GM12872 (cell line): ENCODE data around the gene HHLA2.

Source experiments
- TF ChIP-seq, protein P1 (sequence below): IDR thresholded peaks from 3 replicates; pipeline ENCODE4 v1.5.1; 2011; ENCODE audit warnings: low read depth, mild to moderate bottlenecking, low read length, moderate library complexity; ENCODE audit not compliant: insufficient read depth

HHLA2 gene

DNA sequence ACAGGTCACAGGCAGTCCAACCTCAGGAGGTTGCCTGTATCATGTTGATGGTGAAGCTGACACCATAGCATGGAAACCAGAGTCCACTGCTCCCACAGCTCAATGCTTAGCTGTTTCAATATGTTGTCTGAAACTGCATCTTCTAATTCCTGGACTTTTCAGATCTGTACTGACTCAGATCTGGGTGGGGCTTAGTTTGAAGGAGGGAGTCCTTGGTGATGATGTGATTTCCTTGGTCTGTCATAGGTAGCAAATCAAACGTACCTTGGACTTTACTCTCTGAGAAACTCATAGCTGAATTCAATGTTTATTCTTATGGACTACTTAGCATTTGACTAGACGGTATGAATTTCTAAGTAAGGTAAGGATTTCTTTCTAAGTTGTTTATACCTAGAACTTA is at the start of gene HHLA2:
Gene HHLA2, plus strand, starts transcription at position 310 of the 400 bp plus-strand sequence. CDS start 55,266 bp downstream, outside the sequence.
- TF ChIP-seq, protein P1, sequence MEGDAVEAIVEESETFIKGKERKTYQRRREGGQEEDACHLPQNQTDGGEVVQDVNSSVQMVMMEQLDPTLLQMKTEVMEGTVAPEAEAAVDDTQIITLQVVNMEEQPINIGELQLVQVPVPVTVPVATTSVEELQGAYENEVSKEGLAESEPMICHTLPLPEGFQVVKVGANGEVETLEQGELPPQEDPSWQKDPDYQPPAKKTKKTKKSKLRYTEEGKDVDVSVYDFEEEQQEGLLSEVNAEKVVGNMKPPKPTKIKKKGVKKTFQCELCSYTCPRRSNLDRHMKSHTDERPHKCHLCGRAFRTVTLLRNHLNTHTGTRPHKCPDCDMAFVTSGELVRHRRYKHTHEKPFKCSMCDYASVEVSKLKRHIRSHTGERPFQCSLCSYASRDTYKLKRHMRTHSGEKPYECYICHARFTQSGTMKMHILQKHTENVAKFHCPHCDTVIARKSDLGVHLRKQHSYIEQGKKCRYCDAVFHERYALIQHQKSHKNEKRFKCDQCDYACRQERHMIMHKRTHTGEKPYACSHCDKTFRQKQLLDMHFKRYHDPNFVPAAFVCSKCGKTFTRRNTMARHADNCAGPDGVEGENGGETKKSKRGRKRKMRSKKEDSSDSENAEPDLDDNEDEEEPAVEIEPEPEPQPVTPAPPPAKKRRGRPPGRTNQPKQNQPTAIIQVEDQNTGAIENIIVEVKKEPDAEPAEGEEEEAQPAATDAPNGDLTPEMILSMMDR, result no peak

GRCh38 chr3:108250626-108251025 is 45.7 kb upstream of the HHLA2 start:
- TF ChIP-seq, protein P1, result no peak

DNA sequence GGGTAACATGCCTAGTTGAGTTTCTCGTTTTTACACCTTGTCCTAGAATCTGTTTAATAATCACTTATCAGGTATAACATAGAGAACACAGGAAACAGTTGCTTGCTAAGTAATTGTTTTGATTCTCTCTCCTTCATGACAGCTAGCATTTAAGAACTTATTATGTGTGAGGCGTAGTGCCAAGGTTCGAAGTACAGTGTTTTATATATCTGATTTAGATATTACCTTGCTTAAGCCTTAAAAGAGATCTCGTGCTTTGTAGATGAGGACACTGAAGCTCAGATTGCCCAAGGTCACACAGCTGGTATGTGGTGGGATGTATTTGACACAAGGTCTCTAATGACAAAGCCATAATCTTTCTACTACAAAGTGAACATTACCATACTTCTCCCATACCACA is 45.1 kb upstream of the HHLA2 start:
- TF ChIP-seq, protein P1, result no peak

- TF ChIP-seq, protein P1, result no peak
Observed at GRCh38 chr3:108251844-108252243, 44.5 kb upstream of the HHLA2 start.

DNA sequence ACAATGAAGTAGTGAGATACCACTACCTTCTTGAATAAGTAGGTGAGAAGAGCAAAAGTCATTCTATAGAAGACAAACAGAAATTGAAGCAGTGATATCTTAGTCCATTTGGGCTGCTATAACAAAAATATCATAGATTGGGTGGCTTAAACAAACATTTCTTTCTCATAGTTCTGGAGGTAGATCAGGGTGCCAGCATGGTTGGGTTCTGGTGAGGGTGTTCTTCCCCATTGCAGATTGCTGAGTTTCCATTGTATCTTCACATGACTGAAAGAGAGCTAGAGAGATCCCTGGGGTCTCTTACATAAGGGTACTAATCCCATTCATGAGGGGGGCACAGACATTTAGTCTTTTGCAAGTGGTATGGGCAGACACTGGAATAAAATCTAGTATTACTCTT is 41.2 kb upstream of the HHLA2 start:
- TF ChIP-seq, protein P1, result no peak

- TF ChIP-seq, protein P1, result no peak
Observed at GRCh38 chr3:108271626-108272025, 24.7 kb upstream of the HHLA2 start.

DNA sequence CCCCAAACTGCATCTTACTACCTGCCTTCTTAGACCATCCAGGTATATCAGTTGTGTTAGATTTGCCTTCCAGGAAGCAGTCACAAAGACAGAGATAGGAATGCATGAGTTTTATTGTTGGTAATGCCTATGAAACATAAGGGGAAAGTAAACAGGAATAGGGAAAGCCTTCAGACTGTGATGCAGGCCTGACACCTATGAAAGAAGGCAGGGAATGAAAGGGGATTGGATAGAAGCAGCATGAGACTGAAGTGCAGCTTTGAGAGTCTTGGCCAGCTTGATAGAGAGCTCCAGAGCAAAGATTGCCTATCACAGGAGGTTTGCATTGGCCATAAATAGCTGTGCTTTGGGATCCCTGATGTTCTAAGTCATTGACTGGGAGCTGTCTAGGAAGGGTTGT is 15.9 kb upstream of the HHLA2 start:
- TF ChIP-seq, protein P1, result no peak

DNA sequence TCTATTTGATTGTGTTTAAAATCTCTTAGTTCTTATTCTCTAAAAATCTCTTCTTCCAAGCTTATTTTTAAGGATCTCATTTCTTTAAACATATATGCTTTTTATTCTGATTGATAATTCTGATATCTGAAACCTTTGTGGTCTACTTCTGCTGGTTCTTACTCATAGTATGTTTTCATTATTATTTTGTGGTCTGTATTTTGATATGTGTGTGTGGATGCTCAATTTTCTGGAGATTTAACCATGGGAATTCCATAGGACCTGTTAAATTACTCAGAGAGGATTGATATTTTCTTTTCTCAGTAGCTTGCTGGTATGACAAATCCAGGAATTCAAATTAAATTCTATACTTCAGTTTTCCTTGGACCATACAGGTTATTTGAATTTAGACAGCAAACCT is 14.7 kb upstream of the HHLA2 start:
- TF ChIP-seq, protein P1, result no peak
